IMR-90 (cell line): ENCODE results near the gene PCDHGA12.

ENCODE experiments used
- BHLHE40 ChIP-seq: fragments of 150-350 bp; IDR thresholded peaks from 2 replicates; pipeline ENCODE4 v1.6.1; 2016; ENCODE audit warnings: mild to moderate bottlenecking, low read depth, low read length
- CEBPB ChIP-seq: IDR thresholded peaks from 2 replicates; pipeline ENCODE4 v1.6.1; 2012; ENCODE audit warnings: low read depth, low read length, improper control_type of control experiment
- FOS ChIP-seq: fragments of 150-350 bp; IDR thresholded peaks from 2 replicates; pipeline ENCODE4 v1.6.1; 2016; ENCODE audit warnings: low read depth, low read length
- MAFK ChIP-seq: IDR thresholded peaks from 2 replicates; pipeline ENCODE4 v1.6.1; 2012; ENCODE audit warnings: low read depth, low read length, improper control_type of control experiment
- MAZ ChIP-seq: IDR thresholded peaks from 2 replicates; pipeline ENCODE4 v1.6.1; 2012; ENCODE audit warnings: low read depth, mild to moderate bottlenecking, low read length, improper control_type of control experiment, moderate library complexity, borderline replicate concordance
- MXI1 ChIP-seq: IDR thresholded peaks from 2 replicates; pipeline ENCODE4 v1.6.1; 2012; ENCODE audit warnings: low read depth, mild to moderate bottlenecking, low read length, moderate library complexity, borderline replicate concordance
- POLR2A ChIP-seq: IDR thresholded peaks from 2 replicates; pipeline ENCODE4 v1.6.1; 2012; ENCODE audit warnings: mild to moderate bottlenecking, low read depth, low read length
- RAD21 ChIP-seq: IDR thresholded peaks from 2 replicates; pipeline ENCODE4 v1.6.1; 2012; ENCODE audit warnings: low read length, improper control_type of control experiment
- RCOR1 ChIP-seq: IDR thresholded peaks from 2 replicates; pipeline ENCODE4 v1.6.1; 2012; ENCODE audit warnings: mild to moderate bottlenecking, low read length, improper control_type of control experiment; ENCODE audit not compliant: insufficient replicate concordance
- RFX5 ChIP-seq: IDR thresholded peaks from 2 replicates; pipeline ENCODE4 v1.8.0; 2012; ENCODE audit warnings: low read depth, mild to moderate bottlenecking, low read length, moderate library complexity
- SMC3 ChIP-seq: fragments of 150-350 bp; IDR thresholded peaks from 2 replicates; pipeline ENCODE4 v1.6.1; 2016; ENCODE audit warnings: low read depth, mild to moderate bottlenecking, antibody characterized with exemption, low read length, moderate library complexity
- TF ChIP-seq, protein P1 (sequence below): conservative IDR thresholded peaks from 2 replicates; pipeline ENCODE4 v1.5.1; 2012; ENCODE audit warnings: mild to moderate bottlenecking, low read depth, low read length, improper control_type of control experiment
- TF ChIP-seq, protein P2 (sequence below): fragments of 150-350 bp; IDR thresholded peaks from 2 replicates; pipeline ENCODE4 v1.6.1; 2017; ENCODE audit warnings: mild to moderate bottlenecking, antibody characterized with exemption, low read length, low read depth
- TF ChIP-seq, protein P3 (sequence below): fragments of 150-350 bp; IDR thresholded peaks from 2 replicates; pipeline ENCODE4 v1.6.1; 2016; ENCODE audit warnings: low read depth, mild to moderate bottlenecking, low read length, moderate library complexity, borderline replicate concordance

DNA sequence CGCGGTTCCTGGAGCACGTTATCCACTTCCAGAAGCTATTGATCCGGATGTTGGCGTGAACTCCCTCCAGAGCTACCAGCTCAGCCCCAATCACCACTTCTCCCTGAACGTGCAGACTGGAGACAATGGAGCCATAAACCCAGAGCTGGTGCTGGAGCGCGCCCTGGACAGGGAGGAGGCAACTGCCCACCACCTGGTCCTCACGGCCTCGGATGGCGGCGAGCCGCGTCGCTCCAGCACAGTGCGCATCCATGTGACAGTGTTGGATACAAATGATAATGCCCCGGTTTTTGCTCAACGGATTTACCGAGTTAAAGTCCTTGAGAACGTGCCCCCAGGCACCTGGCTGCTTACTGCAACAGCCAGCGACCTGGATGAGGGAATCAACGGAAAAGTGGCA is 26.9 kb upstream of the PCDHGA12 start:
- TF ChIP-seq MXI1 = no peak
- TF ChIP-seq, protein P1, sequence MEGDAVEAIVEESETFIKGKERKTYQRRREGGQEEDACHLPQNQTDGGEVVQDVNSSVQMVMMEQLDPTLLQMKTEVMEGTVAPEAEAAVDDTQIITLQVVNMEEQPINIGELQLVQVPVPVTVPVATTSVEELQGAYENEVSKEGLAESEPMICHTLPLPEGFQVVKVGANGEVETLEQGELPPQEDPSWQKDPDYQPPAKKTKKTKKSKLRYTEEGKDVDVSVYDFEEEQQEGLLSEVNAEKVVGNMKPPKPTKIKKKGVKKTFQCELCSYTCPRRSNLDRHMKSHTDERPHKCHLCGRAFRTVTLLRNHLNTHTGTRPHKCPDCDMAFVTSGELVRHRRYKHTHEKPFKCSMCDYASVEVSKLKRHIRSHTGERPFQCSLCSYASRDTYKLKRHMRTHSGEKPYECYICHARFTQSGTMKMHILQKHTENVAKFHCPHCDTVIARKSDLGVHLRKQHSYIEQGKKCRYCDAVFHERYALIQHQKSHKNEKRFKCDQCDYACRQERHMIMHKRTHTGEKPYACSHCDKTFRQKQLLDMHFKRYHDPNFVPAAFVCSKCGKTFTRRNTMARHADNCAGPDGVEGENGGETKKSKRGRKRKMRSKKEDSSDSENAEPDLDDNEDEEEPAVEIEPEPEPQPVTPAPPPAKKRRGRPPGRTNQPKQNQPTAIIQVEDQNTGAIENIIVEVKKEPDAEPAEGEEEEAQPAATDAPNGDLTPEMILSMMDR = no peak
- TF ChIP-seq POLR2A = no peak
- no peak for TF ChIP-seq CEBPB
- TF ChIP-seq FOS = no peak
- TF ChIP-seq MAFK = no peak
- TF ChIP-seq RAD21 = no peak
- TF ChIP-seq MAZ = no peak
- TF ChIP-seq BHLHE40 = no peak
- no peak for TF ChIP-seq SMC3
- TF ChIP-seq, protein P2, sequence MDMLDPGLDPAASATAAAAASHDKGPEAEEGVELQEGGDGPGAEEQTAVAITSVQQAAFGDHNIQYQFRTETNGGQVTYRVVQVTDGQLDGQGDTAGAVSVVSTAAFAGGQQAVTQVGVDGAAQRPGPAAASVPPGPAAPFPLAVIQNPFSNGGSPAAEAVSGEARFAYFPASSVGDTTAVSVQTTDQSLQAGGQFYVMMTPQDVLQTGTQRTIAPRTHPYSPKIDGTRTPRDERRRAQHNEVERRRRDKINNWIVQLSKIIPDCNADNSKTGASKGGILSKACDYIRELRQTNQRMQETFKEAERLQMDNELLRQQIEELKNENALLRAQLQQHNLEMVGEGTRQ = no peak
- no peak for TF ChIP-seq RFX5
- TF ChIP-seq, protein P3, sequence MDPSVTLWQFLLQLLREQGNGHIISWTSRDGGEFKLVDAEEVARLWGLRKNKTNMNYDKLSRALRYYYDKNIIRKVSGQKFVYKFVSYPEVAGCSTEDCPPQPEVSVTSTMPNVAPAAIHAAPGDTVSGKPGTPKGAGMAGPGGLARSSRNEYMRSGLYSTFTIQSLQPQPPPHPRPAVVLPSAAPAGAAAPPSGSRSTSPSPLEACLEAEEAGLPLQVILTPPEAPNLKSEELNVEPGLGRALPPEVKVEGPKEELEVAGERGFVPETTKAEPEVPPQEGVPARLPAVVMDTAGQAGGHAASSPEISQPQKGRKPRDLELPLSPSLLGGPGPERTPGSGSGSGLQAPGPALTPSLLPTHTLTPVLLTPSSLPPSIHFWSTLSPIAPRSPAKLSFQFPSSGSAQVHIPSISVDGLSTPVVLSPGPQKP = no peak
- TF ChIP-seq RCOR1 = no peak
